A673 (cell line): ENCODE measurements around the gene SLC26A6. TPM values are rescaled to one million over a fixed set of nuclear protein-coding genes. Genes with fewer than 3 reads are reported as not detected.

Experiments used
- BruUV-seq: library from RNA; stranded (reverse); fragments of 400-500 nt; replicated peaks from 2 replicates; lab custom pipeline; 2021; lab: Mats Ljungman, UMichigan
- CTCF ChIA-PET: fragments of 300-600 bp; sonication (Branson Sonifier 250); formaldehyde crosslinking; loops from one replicate; lab custom pipeline; 2022; ENCODE audit warnings: antibody characterized with exemption; lab: Charles Lee
- POLR2A ChIA-PET: fragments of 300-600 bp; sonication (Branson Sonifier 250); formaldehyde crosslinking; loops from one replicate; lab custom pipeline; 2022; ENCODE audit warnings: antibody characterized with exemption; ENCODE audit not compliant: low non-redundant PET; lab: Charles Lee
- DNase-seq: peaks from one replicate; pipeline ENCODE4 v3.0.0-alpha.2; 2015; ENCODE audit warnings: low spot score
- H3K27ac ChIP-seq: fragments of 200-600 bp; sonication (generic); 2 replicates; pipeline ENCODE4 v1.5.1; 2016; ENCODE audit warnings: mixed run types, low read depth, mild to moderate bottlenecking, mixed read lengths, antibody characterized with exemption, low read length; ENCODE audit not compliant: poor library complexity, severe bottlenecking
- H3K27me3 ChIP-seq: fragments of 200-600 bp; sonication (generic); replicated peaks from 2 replicates; pipeline ENCODE4 v1.6.1; 2017; ENCODE audit warnings: mixed run types, low read depth, mild to moderate bottlenecking, mixed read lengths, antibody characterized with exemption, low read length; ENCODE audit not compliant: insufficient read depth, poor library complexity
- H3K36me3 ChIP-seq: fragments of 200-600 bp; sonication (generic); 2 replicates; pipeline ENCODE4 v1.6.1; 2016; ENCODE audit warnings: mixed run types, mild to moderate bottlenecking, mixed read lengths, antibody characterized with exemption, low read length; ENCODE audit not compliant: insufficient read depth, poor library complexity, severe bottlenecking
- H3K4me1 ChIP-seq: fragments of 200-600 bp; sonication (generic); 2 replicates; pipeline ENCODE4 v1.6.1; 2017; ENCODE audit warnings: mixed run types, mild to moderate bottlenecking, mixed read lengths, antibody characterized with exemption, low read length; ENCODE audit not compliant: insufficient read depth, poor library complexity, severe bottlenecking
- H3K4me3 ChIP-seq: fragments of 200-600 bp; sonication (generic); 2 replicates; pipeline ENCODE4 v1.5.1; 2016; ENCODE audit warnings: low read depth, mixed run types, mild to moderate bottlenecking, mixed read lengths, low read length; ENCODE audit not compliant: poor library complexity, severe bottlenecking
- H3K9me3 ChIP-seq: fragments of 200-600 bp; sonication (generic); 2 replicates; pipeline ENCODE4 v1.6.1; 2016; ENCODE audit warnings: mixed run types, low read depth, mild to moderate bottlenecking, mixed read lengths, antibody characterized with exemption, low read length; ENCODE audit not compliant: poor library complexity, severe bottlenecking
- CTCF ChIP-seq: fragments of 300-800, 200-600 bp; sonication (generic); conservative IDR thresholded peaks from 2 replicates; pipeline ENCODE4 v1.5.1; 2017; ENCODE audit warnings: low read depth, mild to moderate bottlenecking, antibody characterized with exemption, low read length, moderate library complexity, mixed read lengths
- EZH2 ChIP-seq: fragments of 200-600 bp; sonication (generic); IDR thresholded peaks from 2 replicates; pipeline ENCODE4 v1.6.1; 2017; ENCODE audit warnings: borderline replicate concordance, low read depth, mild to moderate bottlenecking, mixed read lengths, antibody characterized with exemption, low read length; ENCODE audit not compliant: poor library complexity, severe bottlenecking
- intact Hi-C: fragments of 100-400 bp; cut with micrococcal nuclease; formaldehyde crosslinking; loops from one replicate; pipeline ENCODE4 v1.10.0; 2022; ENCODE audit not compliant: unreplicated experiment
- microRNA-seq: library from miRNA; unstranded; fragments of <30 nt; microRNA quantifications from one replicate; pipeline ENCODE4 v1.2.0, GENCODE V29; 2021
- total RNA-seq: library from RNA; stranded (reverse); gene quantifications from 2 replicates; pipeline ENCODE4 v1.2.3, GENCODE V29; 2021

The SLC26A6 gene
- total RNA-seq, 1 experiment from 2014 or later, result 12.6 TPM

DNA sequence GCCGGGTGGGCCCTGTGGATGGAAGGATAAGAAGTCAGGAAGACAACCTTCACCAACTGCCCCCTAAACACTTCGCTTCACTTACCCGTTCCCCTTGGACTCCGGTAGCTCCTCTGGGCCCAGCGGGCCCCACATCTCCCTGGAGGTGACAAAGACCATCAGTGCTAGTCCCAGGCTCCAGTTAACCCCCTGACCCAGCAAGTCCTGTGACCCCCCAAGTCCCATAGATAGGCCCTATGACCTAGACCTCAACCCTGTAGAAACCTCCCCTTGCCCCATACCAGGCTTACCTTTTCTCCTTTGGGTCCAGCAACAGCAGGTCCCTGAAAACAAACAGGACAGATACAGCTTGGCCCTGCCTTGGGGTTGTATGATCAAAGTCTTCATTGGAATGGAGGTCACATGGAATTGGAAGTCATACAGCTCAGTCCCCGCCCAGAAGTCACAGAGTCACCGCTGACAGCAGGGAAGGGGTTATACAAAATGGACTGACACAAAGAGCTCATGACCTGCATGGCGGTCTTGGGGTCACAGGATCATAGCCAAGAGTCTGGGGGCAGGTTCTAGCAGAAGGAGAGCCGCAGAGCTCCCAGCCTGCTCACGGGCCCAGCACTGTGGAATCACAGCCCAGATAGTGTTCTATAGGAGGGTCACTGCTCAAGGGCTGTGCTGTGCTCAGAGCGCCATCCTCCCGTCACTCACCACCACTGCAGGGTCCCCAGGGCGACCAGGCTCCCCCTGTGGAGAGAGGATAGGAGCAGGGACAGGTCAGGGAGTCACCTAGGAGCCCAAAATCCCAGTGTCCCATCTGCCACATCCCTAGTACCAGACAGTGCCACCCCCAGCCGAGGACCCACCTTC lies 53.4 kb downstream of the SLC26A6 start:
- POLR2A ChIA-PET, result no interaction called here

DNA sequence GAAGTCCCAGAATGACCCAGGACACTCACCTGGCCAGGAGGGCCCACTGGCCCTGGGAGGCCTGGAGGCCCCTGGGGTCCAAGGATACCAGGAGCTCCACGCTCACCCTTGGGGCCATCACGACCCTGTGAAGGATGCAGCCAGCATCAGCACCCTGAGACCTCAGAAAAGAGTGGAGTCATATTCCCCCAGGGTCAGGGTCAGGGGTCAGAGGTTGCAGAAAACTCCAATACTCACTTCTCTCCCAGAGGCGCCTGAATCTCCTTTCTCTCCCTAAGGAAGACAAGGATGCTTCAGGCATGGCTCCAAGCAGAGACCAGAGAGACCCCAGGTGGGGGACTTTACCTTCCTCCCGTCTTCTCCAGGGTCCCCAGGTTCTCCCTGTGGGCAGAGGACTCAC lies 58.6 kb downstream of the SLC26A6 start:
- BruUV-seq, result no TSS peak
- Histone ChIP-seq H3K4me1 (no peaks in the 10 kb centered on the region), H3K9me3 (no peaks in the 10 kb centered on the region), H3K27ac (no peak overlapping the region), H3K4me3 (no peak overlapping the region), H3K36me3 (no peaks in the 10 kb centered on the region), H3K27me3 (no peaks in the 10 kb centered on the region)
- TF ChIP-seq EZH2 (no peak), CTCF (no peak)
- intact Hi-C loops, result no loop called here
- no peak for DNase-seq
- ChIA-PET CTCF (no interaction called here), POLR2A (no interaction called here)

More for the DNA sequence above, 53.4 kb downstream of the SLC26A6 start:
- Histone ChIP-seq H3K4me1 (no peaks in the 10 kb centered on the region), H3K27me3 (no peaks in the 10 kb centered on the region), H3K4me3 (no peak overlapping the region), H3K9me3 (no peaks in the 10 kb centered on the region), H3K36me3 (no peaks in the 10 kb centered on the region), H3K27ac (no peak overlapping the region)
- CTCF ChIA-PET, result no interaction called here
- intact Hi-C loops, result no loop called here
- BruUV-seq, result no TSS peak
- no peak for TF ChIP-seq EZH2
- no peak for TF ChIP-seq CTCF
- no peak for DNase-seq

Small RNAs within 50 kb of the gene (microRNA-seq; reads per million reads assigned to microRNA genes)
- gene MIR4793 (2.2 reads per million), gene MIR711 (not detected)

Other genes with a start within 250 kb of the SLC26A6 start
- gene PLXNB1, start 205.4 kb downstream of the SLC26A6 start, total RNA-seq, result 24.6 and 38.0 TPM in 2 replicates
- gene CCDC51, start 195.3 kb downstream of the SLC26A6 start, total RNA-seq, result 11.7 and 11.8 TPM in 2 replicates
- 118 and 152 TPM in 2 replicates for gene TMA7, start 195.2 kb downstream of the SLC26A6 start, total RNA-seq
- 9.5 and 9.7 TPM in 2 replicates for gene ATRIP, start 188.7 kb downstream of the SLC26A6 start, total RNA-seq
- gene SHISA5, start 131.3 kb downstream of the SLC26A6 start, total RNA-seq, result 61.8 and 63.5 TPM in 2 replicates
- gene PFKFB4, start 78.7 kb downstream of the SLC26A6 start, total RNA-seq, result 5.0 and 7.2 TPM in 2 replicates
- 0.49 and 0.81 TPM in 2 replicates for gene UCN2, start 71.7 kb downstream of the SLC26A6 start, total RNA-seq
- 16.4 and 24.8 TPM in 2 replicates for gene COL7A1, start 40.1 kb downstream of the SLC26A6 start, total RNA-seq
- 189 and 215 TPM in 2 replicates for gene UQCRC1, start 25.8 kb downstream of the SLC26A6 start, total RNA-seq
- 0.50 TPM in 1 of 2 replicates, not detected in the other for gene TMEM89, start 13.7 kb downstream of the SLC26A6 start, total RNA-seq
- 1.2 and 2.1 TPM in 2 replicates for gene CELSR3, start 27.4 kb upstream of the SLC26A6 start, total RNA-seq
- 15.0 and 18.8 TPM in 2 replicates for gene NCKIPSD, start 50.5 kb upstream of the SLC26A6 start, total RNA-seq
- gene IP6K2, start 81.8 kb upstream of the SLC26A6 start, total RNA-seq, result 62.5 and 72.0 TPM in 2 replicates
- gene PRKAR2A, start 212.4 kb upstream of the SLC26A6 start, total RNA-seq, result 25.6 and 35.8 TPM in 2 replicates